ENCODE data around the gene KRT8.
A peak's percentile ranks its signal among the peaks of the same experiment; 100 is the strongest.

The KRT8 gene

DNA sequence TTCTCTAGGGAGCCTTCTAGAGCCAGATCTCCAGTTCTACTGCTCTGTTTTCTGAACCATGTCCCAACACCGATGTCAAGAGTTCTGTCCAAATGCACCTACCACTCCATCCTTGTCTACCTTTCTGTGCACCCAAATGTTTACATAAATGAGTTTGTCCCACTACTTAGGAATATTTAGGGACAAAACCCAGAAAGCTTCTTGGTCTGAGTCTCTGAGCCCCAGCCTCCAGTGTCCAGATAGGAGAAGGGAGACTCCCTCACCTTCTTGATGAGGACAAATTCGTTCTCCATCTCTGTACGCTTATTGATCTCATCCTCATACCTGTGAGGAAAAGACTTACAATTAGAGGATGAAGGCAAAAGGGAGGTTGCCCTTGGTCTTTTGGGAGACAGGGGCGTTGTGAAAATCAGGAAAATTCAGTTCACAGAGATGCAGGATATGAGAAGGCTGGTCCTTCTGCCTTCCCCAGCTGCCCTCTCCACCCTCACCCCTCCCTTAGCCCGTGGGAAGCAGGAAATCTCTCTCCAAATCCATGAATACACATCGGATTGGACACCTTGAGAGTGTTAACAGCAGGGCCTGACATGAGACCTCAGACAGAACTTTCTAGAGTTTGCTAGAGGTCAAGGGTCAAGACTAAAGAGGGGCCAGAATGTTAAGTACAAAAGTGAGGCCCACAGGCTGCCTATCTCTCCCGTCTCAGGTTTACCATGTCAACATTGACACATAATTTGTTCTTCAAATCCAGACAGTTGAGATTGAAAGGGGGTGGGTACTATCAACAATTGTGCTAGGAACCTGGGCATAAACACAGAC, 3.8 kb downstream of the KRT8 start:
- Histone ChIP-seq H3K27me3 (ENCODE audit: control insufficient read depth, insufficient read depth, low read length) (no peaks in the 10 kb centered on the region), H3K36me3 (ENCODE audit: control insufficient read depth, insufficient read depth, low read length) (peaks cover 66% of the 10 kb centered on the region), H3K9ac (ENCODE audit: low read length) (peak overlapping the region; percentile 87), H3K4me3 (ENCODE audit: low read depth, low read length) (peak overlapping the region; percentile 94; the same call in 1 of the 2 replicates), H3K4me1 (ENCODE audit: control insufficient read depth, insufficient read depth, low read length) (peaks cover 16% of the 10 kb centered on the region), H3K27ac (ENCODE audit: low read depth, low read length) (no peak overlapping the region), H3K9me3 (ENCODE audit: control insufficient read depth, insufficient read depth, low read depth, low read length) (no peaks in the 10 kb centered on the region)

DNA sequence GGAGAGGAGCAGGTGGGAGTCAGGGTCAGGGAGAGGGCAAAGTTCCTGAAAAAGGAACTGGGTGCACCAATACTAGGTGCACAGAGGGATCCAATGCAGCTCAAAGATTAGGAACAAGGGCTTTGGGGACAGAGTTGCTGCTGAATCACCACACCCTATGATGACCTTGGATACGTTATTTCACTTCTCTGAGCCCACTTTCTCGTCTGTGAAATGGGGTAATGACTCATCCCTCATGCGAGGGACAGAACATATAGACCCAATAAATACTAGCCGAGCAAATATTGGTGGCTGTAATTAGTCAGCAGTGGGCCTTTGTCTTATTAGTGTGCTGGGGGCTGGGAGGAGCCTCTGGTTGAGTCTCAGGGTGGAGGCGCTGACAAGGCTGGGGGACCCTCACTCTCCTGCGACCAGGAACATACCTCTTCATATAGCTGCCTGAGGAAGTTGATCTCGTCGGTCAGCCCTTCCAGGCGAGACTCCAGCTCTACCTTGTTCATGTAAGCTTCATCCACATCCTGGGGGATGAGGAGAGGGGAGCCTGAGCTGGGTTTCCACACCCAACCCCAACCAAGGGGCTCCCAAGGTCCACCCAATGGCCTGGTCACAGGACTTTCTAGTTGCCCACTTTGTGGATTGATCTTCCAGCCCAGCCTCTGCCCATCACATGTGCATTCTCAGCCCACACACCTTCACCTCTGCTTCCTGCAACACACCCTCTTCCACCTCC, 4.5 kb downstream of the KRT8 start:
- peak overlapping the region; percentile 20; the same call in 1 of the 2 replicates for H3K4me3 ChIP-seq (ENCODE audit: low read depth, low read length)

DNA sequence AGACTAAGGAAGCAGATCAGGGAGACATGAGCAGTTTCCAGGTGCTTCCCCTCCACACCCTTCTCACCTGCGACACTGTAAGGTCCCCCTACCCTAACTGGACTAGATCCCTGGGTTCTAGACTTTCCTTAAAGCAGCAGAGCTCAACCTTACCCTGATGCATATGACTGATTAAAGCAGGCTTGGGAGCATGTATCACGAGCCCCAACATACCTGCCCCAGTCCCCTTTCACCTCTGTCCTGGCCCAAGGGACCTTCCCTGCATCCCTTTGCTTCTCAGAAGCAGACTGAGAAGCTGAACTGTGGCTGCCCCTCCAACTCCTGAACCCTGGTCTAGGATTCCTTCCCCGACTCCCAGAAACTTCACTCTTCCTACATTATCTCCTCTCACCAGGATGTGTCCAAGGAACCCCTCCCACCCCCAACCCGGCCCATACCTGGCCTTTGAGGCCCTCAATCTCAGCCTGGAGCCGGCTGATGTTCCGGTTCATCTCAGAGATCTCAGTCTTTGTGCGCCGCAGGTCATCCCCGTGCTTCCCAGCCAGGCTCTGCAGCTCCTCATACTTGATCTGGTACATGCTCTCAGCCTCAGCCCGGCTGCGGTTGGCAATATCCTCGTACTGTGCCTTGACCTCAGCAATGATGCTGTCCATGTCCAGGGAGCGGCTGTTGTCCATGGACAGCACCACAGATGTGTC, 5.4 kb downstream of the KRT8 start:
- H3K27ac ChIP-seq (ENCODE audit: low read depth, low read length): no peak overlapping the region
- H3K9me3 ChIP-seq (ENCODE audit: control insufficient read depth, insufficient read depth, low read depth, low read length): no peaks in the 10 kb centered on the region
- H3K27me3 ChIP-seq (ENCODE audit: control insufficient read depth, insufficient read depth, low read length): no peaks in the 10 kb centered on the region
- H3K36me3 ChIP-seq (ENCODE audit: control insufficient read depth, insufficient read depth, low read length): peaks cover 67% of the 10 kb centered on the region
- peak overlapping the region; percentile 23 for H3K9ac ChIP-seq (ENCODE audit: low read length)
- H3K4me3 ChIP-seq (ENCODE audit: low read depth, low read length): no peak overlapping the region
- peaks cover 10% of the 10 kb centered on the region for H3K4me1 ChIP-seq (ENCODE audit: control insufficient read depth, insufficient read depth, low read length)

More for the DNA sequence above, 4.5 kb downstream of the KRT8 start:
- H3K27me3 ChIP-seq (ENCODE audit: control insufficient read depth, insufficient read depth, low read length): no peaks in the 10 kb centered on the region
- H3K36me3 ChIP-seq (ENCODE audit: control insufficient read depth, insufficient read depth, low read length): peaks cover 67% of the 10 kb centered on the region
- peak overlapping the region; percentile 87 for H3K9ac ChIP-seq (ENCODE audit: low read length)
- H3K9me3 ChIP-seq (ENCODE audit: control insufficient read depth, insufficient read depth, low read depth, low read length): no peaks in the 10 kb centered on the region
- peaks cover 14% of the 10 kb centered on the region for H3K4me1 ChIP-seq (ENCODE audit: control insufficient read depth, insufficient read depth, low read length)
- H3K27ac ChIP-seq (ENCODE audit: low read depth, low read length): no peak overlapping the region

DNA sequence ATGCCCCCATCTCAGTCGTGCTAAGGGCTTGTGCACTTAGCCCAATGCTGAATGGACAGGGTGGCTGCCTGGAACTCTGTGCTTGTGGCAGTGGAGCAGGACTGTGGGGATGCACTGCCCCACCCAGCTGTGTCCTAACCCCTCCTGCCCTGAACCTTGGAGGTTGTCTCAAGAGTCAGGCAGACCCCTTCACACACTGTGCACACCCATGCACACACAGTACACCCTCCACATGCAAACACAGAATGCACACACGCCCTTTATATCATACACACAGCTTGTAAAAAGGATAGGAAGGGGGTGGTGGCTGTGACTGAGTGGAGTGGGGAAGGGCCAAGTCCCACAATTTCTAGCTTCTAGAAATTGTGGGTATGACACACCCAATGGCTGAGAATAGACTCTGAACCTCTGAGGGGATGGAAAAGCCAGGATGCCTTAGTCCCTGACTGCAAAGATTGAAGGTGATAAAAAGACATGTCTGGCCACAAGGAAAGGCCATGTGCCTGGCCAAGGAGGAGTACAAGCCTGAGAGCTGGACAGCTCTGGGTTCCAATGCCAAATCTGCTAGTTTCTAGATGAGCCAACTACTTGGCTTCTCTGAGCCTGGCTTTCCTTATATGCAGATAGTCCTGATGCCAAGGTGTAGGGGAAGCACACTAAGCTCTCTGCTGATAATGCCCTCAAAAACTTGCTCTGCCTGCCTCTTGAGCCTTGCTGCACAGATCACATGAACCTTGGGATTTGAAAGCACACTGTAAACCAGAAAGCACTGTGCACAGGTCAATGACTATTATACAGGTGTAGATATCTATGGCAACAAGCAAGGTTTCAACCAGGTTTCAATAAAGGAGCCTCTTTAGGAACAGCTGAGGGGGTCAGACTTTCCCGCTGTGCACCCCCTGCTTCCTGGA, 8.4 kb downstream of the KRT8 start:
- Histone ChIP-seq H3K27me3 (ENCODE audit: control insufficient read depth, insufficient read depth, low read length) (no peaks in the 10 kb centered on the region), H3K9ac (ENCODE audit: low read length) (no peak overlapping the region), H3K4me3 (ENCODE audit: low read depth, low read length) (no peak overlapping the region), H3K4me1 (ENCODE audit: control insufficient read depth, insufficient read depth, low read length) (peaks cover 6% of the 10 kb centered on the region; the same call in 1 of the 2 replicates), H3K36me3 (ENCODE audit: control insufficient read depth, insufficient read depth, low read length) (peaks cover 53% of the 10 kb centered on the region), H3K9me3 (ENCODE audit: control insufficient read depth, insufficient read depth, low read depth, low read length) (no peaks in the 10 kb centered on the region), H3K27ac (ENCODE audit: low read depth, low read length) (no peak overlapping the region)

DNA sequence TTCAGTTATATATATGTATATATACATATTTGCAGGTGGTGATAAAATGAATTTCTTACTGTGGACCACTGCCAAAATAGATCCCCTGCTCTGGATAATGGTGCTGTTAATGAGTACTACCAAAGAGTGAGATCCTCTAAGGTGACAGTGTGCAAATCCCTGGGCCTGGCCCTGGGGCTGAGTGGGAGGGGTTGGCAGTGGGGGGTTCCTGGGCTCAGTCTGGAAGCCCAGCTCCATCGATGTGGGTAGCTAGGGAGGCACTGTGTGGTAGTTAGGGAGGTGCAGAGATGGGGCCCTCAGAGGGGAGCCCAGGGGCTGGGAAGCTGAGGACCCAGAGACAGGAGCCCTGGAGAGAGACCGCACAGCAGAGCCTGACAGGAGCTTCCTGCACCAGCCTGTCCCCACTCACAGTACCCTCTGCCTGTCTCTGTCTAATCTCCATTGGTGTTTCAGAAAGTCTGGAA, 9.1 kb downstream of the KRT8 start:
- Histone ChIP-seq H3K9me3 (ENCODE audit: control insufficient read depth, insufficient read depth, low read depth, low read length) (no peaks in the 10 kb centered on the region), H3K27me3 (ENCODE audit: control insufficient read depth, insufficient read depth, low read length) (no peaks in the 10 kb centered on the region), H3K9ac (ENCODE audit: low read length) (no peak overlapping the region), H3K4me3 (ENCODE audit: low read depth, low read length) (no peak overlapping the region), H3K36me3 (ENCODE audit: control insufficient read depth, insufficient read depth, low read length) (peaks cover 46% of the 10 kb centered on the region), H3K27ac (ENCODE audit: low read depth, low read length) (no peak overlapping the region), H3K4me1 (ENCODE audit: control insufficient read depth, insufficient read depth, low read length) (peaks cover 6% of the 10 kb centered on the region; the same call in 1 of the 2 replicates)

DNA sequence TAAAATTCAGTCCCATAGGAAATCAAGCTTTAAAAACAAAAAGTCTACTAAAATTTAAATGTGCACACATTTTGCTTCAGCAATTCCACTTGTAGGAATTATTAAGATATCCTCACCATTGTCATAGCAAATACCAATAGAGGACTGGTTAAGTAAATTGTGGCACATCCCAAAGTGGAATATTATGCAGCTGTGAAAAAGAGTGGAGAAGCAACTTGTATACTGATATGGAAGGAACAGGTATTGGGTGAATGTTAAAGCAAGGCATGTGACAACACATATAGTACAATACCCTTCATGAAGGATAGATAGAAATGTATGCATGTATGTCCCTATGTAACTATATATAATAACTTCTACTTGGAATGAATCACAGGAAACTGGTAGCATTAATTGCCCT, 11.9 kb downstream of the KRT8 start:
- H3K9me3 ChIP-seq (ENCODE audit: control insufficient read depth, insufficient read depth, low read depth, low read length): no peaks in the 10 kb centered on the region
- H3K36me3 ChIP-seq (ENCODE audit: control insufficient read depth, insufficient read depth, low read length): peaks cover 18% of the 10 kb centered on the region
- no peaks in the 10 kb centered on the region for H3K27me3 ChIP-seq (ENCODE audit: control insufficient read depth, insufficient read depth, low read length)
- no peak overlapping the region for H3K9ac ChIP-seq (ENCODE audit: low read length)
- no peak overlapping the region for H3K27ac ChIP-seq (ENCODE audit: low read depth, low read length)
- H3K4me3 ChIP-seq (ENCODE audit: low read depth, low read length): no peak overlapping the region
- peaks cover 9% of the 10 kb centered on the region; the same call in 1 of the 2 replicates for H3K4me1 ChIP-seq (ENCODE audit: control insufficient read depth, insufficient read depth, low read length)

DNA sequence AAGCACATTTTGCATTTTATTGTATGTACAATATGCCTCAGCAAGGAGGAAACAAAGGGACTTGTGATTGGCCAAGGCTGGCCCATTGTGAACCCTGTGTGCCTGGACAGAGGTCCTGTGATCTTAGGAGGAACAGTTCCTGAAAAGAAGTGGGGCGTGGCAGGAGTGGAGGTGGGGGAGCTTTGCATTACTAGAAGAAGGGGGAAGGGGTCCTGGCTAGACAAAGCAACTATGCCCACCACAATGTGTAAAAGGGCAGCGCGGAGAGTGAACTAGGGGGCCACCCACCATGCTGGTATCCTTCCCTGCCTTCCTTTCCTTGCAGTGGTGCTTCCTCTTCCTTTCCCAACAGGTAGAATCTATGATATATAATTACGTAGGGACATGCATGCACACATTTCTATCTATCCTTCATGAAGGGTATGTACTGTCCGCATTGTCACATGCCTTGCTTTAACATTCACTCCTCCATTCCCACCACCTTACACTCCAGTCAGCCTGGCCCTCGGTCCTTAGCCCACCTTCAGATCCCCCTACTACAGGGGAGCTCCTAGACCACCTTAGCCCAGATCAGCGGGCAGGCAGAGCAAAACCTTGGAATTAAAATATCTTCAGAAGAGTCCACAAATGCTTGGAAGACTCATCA, 12.5 kb downstream of the KRT8 start:
- Histone ChIP-seq H3K9me3 (ENCODE audit: control insufficient read depth, insufficient read depth, low read depth, low read length) (no peaks in the 10 kb centered on the region), H3K9ac (ENCODE audit: low read length) (no peak overlapping the region), H3K27me3 (ENCODE audit: control insufficient read depth, insufficient read depth, low read length) (no peaks in the 10 kb centered on the region), H3K4me3 (ENCODE audit: low read depth, low read length) (no peak overlapping the region), H3K4me1 (ENCODE audit: control insufficient read depth, insufficient read depth, low read length) (peaks cover 10% of the 10 kb centered on the region; the same call in 1 of the 2 replicates), H3K27ac (ENCODE audit: low read depth, low read length) (no peak overlapping the region), H3K36me3 (ENCODE audit: control insufficient read depth, insufficient read depth, low read length) (peaks cover 13% of the 10 kb centered on the region)

DNA sequence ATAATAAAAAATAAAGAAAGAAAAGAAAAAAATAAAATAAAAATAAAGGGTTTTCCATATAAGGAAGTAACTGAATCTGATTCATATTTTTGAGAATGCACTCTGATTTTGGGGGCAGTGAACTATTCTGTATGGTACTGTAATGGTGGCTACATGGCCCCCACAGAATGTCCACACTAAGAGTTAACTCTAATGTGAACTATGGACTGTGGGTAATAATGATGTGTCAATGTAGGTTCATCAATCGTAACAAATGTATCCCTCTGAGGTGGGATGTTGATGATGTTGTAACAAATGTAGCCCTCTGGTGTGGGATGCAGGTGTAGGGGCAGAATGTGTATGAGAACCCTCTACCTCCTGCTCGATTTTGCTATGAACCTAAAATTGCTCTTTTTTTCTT, 13.8 kb downstream of the KRT8 start:
- no peak overlapping the region for H3K9ac ChIP-seq (ENCODE audit: low read length)

DNA sequence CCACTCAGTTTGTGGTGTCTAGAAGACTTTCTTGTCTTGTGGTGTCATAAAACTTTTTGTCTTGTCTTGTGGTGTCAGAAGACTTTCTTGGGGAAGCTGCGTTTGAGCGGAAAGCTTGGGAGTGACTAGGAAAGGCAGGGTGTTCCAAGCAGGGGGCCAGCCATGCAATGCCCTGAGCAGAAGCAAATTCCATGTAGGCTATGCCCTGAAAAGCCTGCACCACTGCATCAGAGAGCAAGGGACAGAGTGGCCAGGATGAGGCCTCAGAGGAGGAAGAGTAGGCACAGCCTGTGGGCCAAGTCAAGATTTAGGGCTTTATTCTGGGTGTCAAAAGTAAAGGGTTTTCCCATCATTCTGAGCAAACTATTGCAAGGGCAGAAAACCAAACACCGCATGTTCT, 14.5 kb downstream of the KRT8 start:
- no peak overlapping the region for H3K4me3 ChIP-seq (ENCODE audit: low read depth, low read length)
- H3K4me1 ChIP-seq (ENCODE audit: control insufficient read depth, insufficient read depth, low read length): peaks cover 5% of the 10 kb centered on the region; the same call in 1 of the 2 replicates
- H3K9me3 ChIP-seq (ENCODE audit: control insufficient read depth, insufficient read depth, low read depth, low read length): no peaks in the 10 kb centered on the region
- no peaks in the 10 kb centered on the region for H3K36me3 ChIP-seq (ENCODE audit: control insufficient read depth, insufficient read depth, low read length)
- H3K27ac ChIP-seq (ENCODE audit: low read depth, low read length): no peak overlapping the region
- no peaks in the 10 kb centered on the region for H3K27me3 ChIP-seq (ENCODE audit: control insufficient read depth, insufficient read depth, low read length)
- H3K9ac ChIP-seq (ENCODE audit: low read length): no peak overlapping the region

More for the DNA sequence above, 13.8 kb downstream of the KRT8 start:
- Histone ChIP-seq H3K4me3 (ENCODE audit: low read depth, low read length) (no peak overlapping the region), H3K36me3 (ENCODE audit: control insufficient read depth, insufficient read depth, low read length) (peaks cover under 1% of the 10 kb centered on the region), H3K9me3 (ENCODE audit: control insufficient read depth, insufficient read depth, low read depth, low read length) (no peaks in the 10 kb centered on the region), H3K4me1 (ENCODE audit: control insufficient read depth, insufficient read depth, low read length) (peaks cover 6% of the 10 kb centered on the region; the same call in 1 of the 2 replicates), H3K27ac (ENCODE audit: low read depth, low read length) (no peak overlapping the region), H3K27me3 (ENCODE audit: control insufficient read depth, insufficient read depth, low read length) (no peaks in the 10 kb centered on the region)

Data from HUES6 (cell line).